IPS DF 6.9 (cell line): Measurements from ENCODE around the gene SETBP1.
"Not testable (repeated sequence)": the region's sequence is repeated elsewhere in the genome, so short reads cannot be mapped to it uniquely, and the experiment has no call there.

Source experiments
- DNase-seq: peaks from one replicate; pipeline ENCODE4 v3.0.0-alpha.2; 2013; ENCODE audit warnings: low read depth, low spot score
- H3K27ac ChIP-seq: one replicate; pipeline ENCODE4 v1.5.1; 2013; ENCODE audit warnings: low read length, control low read depth
- H3K27me3 ChIP-seq: 2 replicates; pipeline ENCODE4 v1.6.1; 2013; ENCODE audit warnings: mild to moderate bottlenecking, low read length; ENCODE audit not compliant: control insufficient read depth, insufficient read depth
- H3K36me3 ChIP-seq: 2 replicates; pipeline ENCODE4 v1.6.1; 2013; ENCODE audit warnings: low read length; ENCODE audit not compliant: control insufficient read depth, insufficient read depth
- H3K4me1 ChIP-seq: 2 replicates; pipeline ENCODE4 v1.6.1; 2013; ENCODE audit warnings: low read length; ENCODE audit not compliant: control insufficient read depth, insufficient read depth
- H3K4me3 ChIP-seq: 2 replicates; pipeline ENCODE4 v1.5.1; 2013; ENCODE audit warnings: mild to moderate bottlenecking, low read length
- H3K9me3 ChIP-seq: 2 replicates; pipeline ENCODE4 v1.6.1; 2013; ENCODE audit warnings: low read length, inconsistent platforms; ENCODE audit not compliant: control insufficient read depth, insufficient read depth
- WGBS: extraction: QIAGEN DNeasy Blood & Tissue Kit; methylation state at CpG from one replicate; pipeline ENCODE4 v1.1.7; 2013; ENCODE audit warnings: mixed read lengths, missing lambda C conversion rate; ENCODE audit not compliant: insufficient read length, insufficient coverage; 5-methylcytosine and 5-hydroxymethylcytosine counted together

The SETBP1 gene

DNA sequence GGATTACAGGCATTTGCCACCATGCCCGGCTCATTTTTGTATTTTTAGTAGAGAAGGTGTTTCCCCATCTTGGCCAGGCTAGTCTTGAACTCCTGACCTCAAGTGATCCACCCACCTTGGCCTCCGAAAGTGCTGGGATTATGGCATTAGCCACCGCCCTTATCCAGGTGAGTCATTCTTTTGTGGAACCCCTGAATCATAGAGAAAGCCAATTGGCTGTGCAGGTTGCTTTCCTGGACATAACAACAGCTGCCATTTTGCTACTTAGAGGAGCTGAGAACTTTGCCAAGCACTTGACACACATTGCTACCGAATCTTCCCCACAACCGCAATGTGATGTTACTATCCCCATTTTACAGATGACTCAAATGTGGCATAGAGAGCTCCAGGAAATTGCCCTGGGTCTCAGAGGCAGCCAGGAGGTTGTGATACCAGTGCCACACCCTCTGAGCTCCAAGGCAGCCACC, 36.0 kb downstream of the SETBP1 start:
- no peaks in the 10 kb centered on the region for H3K27me3 ChIP-seq
- H3K36me3 ChIP-seq = no peaks in the 10 kb centered on the region
- H3K27ac ChIP-seq = no peak overlapping the region
- H3K4me1 ChIP-seq = peaks cover 1% of the 10 kb centered on the region; the same call in 1 of the 2 replicates
- H3K4me3 ChIP-seq = no peak overlapping the region
- WGBS = no CpG with 5 or more reads among the region's 5 CpGs
- no peaks in the 10 kb centered on the region for H3K9me3 ChIP-seq
- no peak for DNase-seq

DNA sequence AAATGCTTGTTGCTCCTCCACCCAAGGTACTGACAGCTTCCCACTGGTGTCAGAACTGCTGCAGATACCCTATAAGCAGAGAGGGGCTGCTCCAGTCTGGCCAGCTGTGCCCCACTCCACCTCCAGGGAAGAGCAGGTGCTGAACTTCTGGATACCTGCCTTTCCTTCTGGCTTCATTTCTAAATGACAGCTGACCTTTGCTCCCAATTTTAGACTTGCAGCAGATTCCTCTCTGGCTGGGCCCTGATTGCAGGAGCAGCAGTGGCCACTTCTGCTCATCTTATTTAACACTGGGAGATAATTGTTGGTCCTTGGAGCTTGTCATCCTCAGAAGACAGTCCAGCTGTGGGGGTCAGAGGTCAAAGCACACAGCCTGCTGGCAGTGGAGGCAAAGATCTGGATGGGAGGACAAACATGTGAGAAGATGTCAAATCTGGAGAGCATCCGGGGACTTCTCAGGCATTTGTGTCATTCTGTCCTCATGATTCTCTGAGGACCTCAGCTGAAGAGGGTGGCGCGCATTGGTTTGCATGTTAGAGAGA, 38.9 kb downstream of the SETBP1 start:
- Histone ChIP-seq H3K4me1 (peaks cover 4% of the 10 kb centered on the region; the same call in 1 of the 2 replicates), H3K9me3 (no peaks in the 10 kb centered on the region), H3K4me3 (no peak overlapping the region), H3K36me3 (no peaks in the 10 kb centered on the region), H3K27me3 (no peaks in the 10 kb centered on the region; the same call in 1 of the 2 replicates), H3K27ac (no peak overlapping the region)
- no peak for DNase-seq
- WGBS = no CpG with 5 or more reads among the region's 3 CpGs

DNA sequence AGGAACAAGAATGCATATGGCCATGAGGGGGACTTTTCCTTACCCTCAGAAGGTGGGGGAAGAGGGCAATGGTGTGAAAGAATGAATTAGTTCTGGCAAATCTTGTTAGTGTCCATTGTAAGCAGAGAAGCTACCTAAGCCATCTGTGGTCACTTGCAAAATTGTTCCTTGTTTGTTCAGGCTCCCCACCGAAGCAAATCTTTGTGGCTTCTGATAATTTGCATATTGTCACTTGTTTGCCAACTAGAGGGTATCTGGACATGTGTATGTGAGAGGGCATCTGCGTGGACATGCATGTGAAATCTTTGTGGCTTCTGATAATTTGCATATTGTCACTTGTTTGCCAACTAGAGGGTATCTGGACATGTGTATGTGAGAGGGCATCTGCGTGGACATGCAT, 41.1 kb downstream of the SETBP1 start:
- not testable (repeated sequence) for H3K27ac ChIP-seq, H3K36me3 ChIP-seq, H3K9me3 ChIP-seq, DNase-seq, H3K4me3 ChIP-seq, H3K27me3 ChIP-seq, H3K4me1 ChIP-seq
- no CpG with 5 or more reads among the region's 3 CpGs for WGBS

- DNase-seq = no peak
- WGBS = no CpG with 5 or more reads among the region's 6 CpGs
- Histone ChIP-seq H3K9me3 (no peaks in the 10 kb centered on the region), H3K4me1 (peaks cover 4% of the 10 kb centered on the region), H3K27ac (no peak overlapping the region), H3K27me3 (no peaks in the 10 kb centered on the region; the same call in 1 of the 2 replicates), H3K36me3 (no peaks in the 10 kb centered on the region), H3K4me3 (no peak overlapping the region)
These were observed 42.7 kb downstream of the SETBP1 start for GRCh38 chr18:44723411-44723810.

DNA sequence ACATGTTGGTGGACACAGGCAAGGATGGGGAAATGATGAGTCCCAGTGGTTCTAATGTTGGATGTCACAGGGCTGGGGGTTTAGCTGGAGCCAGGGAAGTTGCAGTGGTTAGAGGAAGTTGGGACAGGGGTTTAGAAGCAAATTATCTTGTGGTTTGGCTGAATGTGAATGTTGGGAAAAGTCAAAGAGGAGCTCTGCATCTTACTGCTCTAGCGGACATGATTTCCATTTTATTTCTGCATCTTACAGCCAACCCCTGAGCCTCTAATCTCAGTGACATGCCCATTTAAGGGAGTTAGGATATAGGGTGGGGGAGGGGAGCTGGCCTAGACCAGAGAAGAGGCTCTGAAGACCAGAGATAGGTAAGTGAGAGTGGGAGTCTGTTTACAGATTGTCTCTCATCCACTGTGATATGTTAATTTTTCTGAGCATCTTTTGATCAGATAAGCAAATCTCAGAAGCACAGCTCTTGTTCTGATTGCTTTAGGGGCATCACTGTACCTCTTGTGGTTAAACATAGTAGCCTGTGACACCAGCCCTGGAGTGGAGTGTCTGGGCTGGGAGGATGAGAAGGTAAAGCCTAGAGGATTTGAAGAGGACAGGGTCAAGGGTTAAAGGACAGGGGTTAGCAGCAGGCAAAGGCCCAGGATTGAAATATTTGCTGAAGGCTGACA, 43.6 kb downstream of the SETBP1 start:
- H3K27me3 ChIP-seq = no peaks in the 10 kb centered on the region; the same call in 1 of the 2 replicates
- no peaks in the 10 kb centered on the region for H3K9me3 ChIP-seq
- WGBS = no CpG with 5 or more reads among the region's 1 CpG
- H3K4me3 ChIP-seq = no peak overlapping the region
- no peaks in the 10 kb centered on the region for H3K36me3 ChIP-seq
- no peak for DNase-seq
- peaks cover 4% of the 10 kb centered on the region for H3K4me1 ChIP-seq
- no peak overlapping the region for H3K27ac ChIP-seq

- Histone ChIP-seq H3K27me3 (no peaks in the 10 kb centered on the region; the same call in 1 of the 2 replicates), H3K27ac (no peak overlapping the region), H3K4me3 (no peak overlapping the region), H3K4me1 (peaks cover 4% of the 10 kb centered on the region), H3K9me3 (no peaks in the 10 kb centered on the region), H3K36me3 (no peaks in the 10 kb centered on the region)
- no CpG with 5 or more reads among the region's 5 CpGs for whole genome bisulfite sequencing
- no peak for DNase-seq
These were observed 44.8 kb downstream of the SETBP1 start for GRCh38 chr18:44725300-44726058.

- no peak for DNase-seq
- no peak overlapping the region for H3K4me3 ChIP-seq
- peaks cover 4% of the 10 kb centered on the region for H3K4me1 ChIP-seq
- H3K36me3 ChIP-seq = no peaks in the 10 kb centered on the region
- no peak overlapping the region for H3K27ac ChIP-seq
- no peaks in the 10 kb centered on the region for H3K9me3 ChIP-seq
- no peaks in the 10 kb centered on the region; the same call in 1 of the 2 replicates for H3K27me3 ChIP-seq
These were observed 45.4 kb downstream of the SETBP1 start for GRCh38 chr18:44726059-44726421.

- no peak for DNase-seq
- no peak overlapping the region for H3K4me3 ChIP-seq
- no peaks in the 10 kb centered on the region for H3K9me3 ChIP-seq
- 100% methylated on average over 1 of the region's 4 CpGs for WGBS
- H3K27me3 ChIP-seq = no peaks in the 10 kb centered on the region; the same call in 1 of the 2 replicates
- no peaks in the 10 kb centered on the region for H3K36me3 ChIP-seq
- H3K4me1 ChIP-seq = peaks cover 4% of the 10 kb centered on the region
- H3K27ac ChIP-seq = no peak overlapping the region
These were observed 46.6 kb downstream of the SETBP1 start for GRCh38 chr18:44727291-44727690.

- no peaks in the 10 kb centered on the region for H3K27me3 ChIP-seq
- H3K27ac ChIP-seq = no peak overlapping the region
- no peaks in the 10 kb centered on the region; the same call in 1 of the 2 replicates for H3K4me1 ChIP-seq
- no peak overlapping the region for H3K4me3 ChIP-seq
- H3K9me3 ChIP-seq = no peaks in the 10 kb centered on the region
- WGBS = no CpG with 5 or more reads among the region's 5 CpGs
- DNase-seq = no peak
- no peaks in the 10 kb centered on the region for H3K36me3 ChIP-seq
These were observed 49.0 kb downstream of the SETBP1 start for GRCh38 chr18:44729631-44730101.

GRCh38 chr18:44730803-44731529, 50.3 kb downstream of the SETBP1 start:
- no peak for DNase-seq
- Histone ChIP-seq H3K9me3 (no peaks in the 10 kb centered on the region), H3K27me3 (no peaks in the 10 kb centered on the region), H3K27ac (no peak overlapping the region), H3K4me3 (no peak overlapping the region), H3K4me1 (no peaks in the 10 kb centered on the region), H3K36me3 (no peaks in the 10 kb centered on the region)
- WGBS = no CpG with 5 or more reads among the region's 7 CpGs
